PC-3 (cell line): ENCODE data around the gene TEKTIP1.

Source experiments
- CTCF ChIP-seq: fragments of 300-600 bp; sonication (generic); conservative IDR thresholded peaks from 2 replicates; pipeline ENCODE4 v1.5.1; 2017; ENCODE audit warnings: antibody characterized with exemption, low read depth, mild to moderate bottlenecking, low read length
- EZH2 ChIP-seq: fragments of 300-600 bp; sonication (generic); IDR thresholded peaks from one replicate; pipeline ENCODE4 v1.6.1; 2017; ENCODE audit warnings: antibody characterized with exemption, mild to moderate bottlenecking, low read length; ENCODE audit not compliant: unreplicated experiment

- no peak for TF ChIP-seq CTCF
- TF ChIP-seq EZH2 = no peak
Observed at GRCh38 chr19:3492919-3493318, 46.1 kb upstream of the TEKTIP1 start.
